NCI-H2227 (cell line): Measurements from ENCODE around the gene PRXL2B.

ENCODE experiments used
- DNase-seq: peaks from one replicate; lab custom pipeline; 2025; ENCODE audit not compliant: unreplicated experiment; lab: John Stamatoyannopoulos, UW

The PRXL2B gene

GRCh38 chr1:2632561-2633361 is 46.2 kb downstream of the PRXL2B start, which contains the start of gene MMEL1:
TSS of gene MMEL1 (minus strand) at chr1:2633016. CDS start at chr1:2629484, 3,532 bp downstream.
- DNase-seq = no peak

GRCh38 chr1:2633366-2633935 is 46.9 kb downstream of the PRXL2B start:
- DNase-seq = no peak

- no peak for DNase-seq
Measured at GRCh38 chr1:2633936-2634491, 47.4 kb downstream of the PRXL2B start.

GRCh38 chr1:2635361-2636010 is 48.9 kb downstream of the PRXL2B start:
- no peak for DNase-seq

- no peak for DNase-seq
Measured at GRCh38 chr1:2636733-2637132, 50.2 kb downstream of the PRXL2B start.

GRCh38 chr1:2637442-2638145 is 51.0 kb downstream of the PRXL2B start:
- DNase-seq = no peak

GRCh38 chr1:2638466-2639115 is 52.0 kb downstream of the PRXL2B start:
- DNase-seq = no peak

GRCh38 chr1:2639203-2639602 is 52.6 kb downstream of the PRXL2B start:
- DNase-seq = no peak

- DNase-seq = no peak
Measured at GRCh38 chr1:2639607-2640521, 53.3 kb downstream of the PRXL2B start.

GRCh38 chr1:2640626-2641025 is 54.0 kb downstream of the PRXL2B start:
- no peak for DNase-seq
